ENCODE data around the gene AMN1.
"Not testable (repeated sequence)": the region's sequence is repeated elsewhere in the genome, so short reads cannot be mapped to it uniquely, and the experiment has no call there.

Gene AMN1

GRCh38 chr12:31689921-31690320 is 38.9 kb downstream of the AMN1 start:
- not testable (repeated sequence) for H3K4me3 ChIP-seq (ENCODE audit: low read length); H3K4me1 ChIP-seq (ENCODE audit: insufficient read depth, low read length); H3K9me3 ChIP-seq (ENCODE audit: low read length); H3K27me3 ChIP-seq (ENCODE audit: insufficient read depth, low read length); H2AFZ ChIP-seq (ENCODE audit: low read depth, low read length); H3K36me3 ChIP-seq (ENCODE audit: insufficient read depth, low read length)

- H3K4me3 ChIP-seq (ENCODE audit: low read length): no peak overlapping the region
- H2AFZ ChIP-seq (ENCODE audit: low read depth, low read length): no peak overlapping the region
- H3K4me1 ChIP-seq (ENCODE audit: insufficient read depth, low read length): no peaks in the 10 kb centered on the region
- no peaks in the 10 kb centered on the region for H3K27me3 ChIP-seq (ENCODE audit: insufficient read depth, low read length)
- H3K9me3 ChIP-seq (ENCODE audit: low read length): peaks cover 16% of the 10 kb centered on the region
- peaks cover 3% of the 10 kb centered on the region for H3K36me3 ChIP-seq (ENCODE audit: insufficient read depth, low read length)
Observed at GRCh38 chr12:31687101-31687527, 41.7 kb downstream of the AMN1 start.

DNA sequence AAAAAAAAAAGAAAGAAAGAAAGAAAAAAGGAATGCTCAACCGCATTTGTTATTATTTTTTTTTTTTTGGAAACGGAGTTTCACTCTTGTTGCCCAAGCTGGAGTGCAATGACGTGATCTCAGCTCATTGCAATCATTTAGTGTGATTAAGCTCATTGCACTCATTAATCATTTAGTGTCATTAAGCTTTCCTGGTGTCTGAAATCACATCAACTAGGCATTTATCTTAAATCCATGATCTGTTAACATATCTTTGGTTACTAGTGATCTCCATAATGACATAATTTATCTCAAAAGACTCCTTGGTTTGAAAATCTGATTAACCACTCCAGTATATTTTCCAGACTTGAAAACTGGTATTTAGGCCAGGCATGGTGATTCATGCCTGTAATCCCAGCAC is 43.0 kb downstream of the AMN1 start:
- no peaks in the 10 kb centered on the region for H3K4me1 ChIP-seq (ENCODE audit: insufficient read depth, low read length)

GRCh38 chr12:31682136-31682962 is 46.5 kb downstream of the AMN1 start:
- Histone ChIP-seq H3K4me3 (ENCODE audit: low read length) (no peak overlapping the region), H2AFZ (ENCODE audit: low read depth, low read length) (no peak overlapping the region), H3K27me3 (ENCODE audit: insufficient read depth, low read length) (no peaks in the 10 kb centered on the region), H3K9me3 (ENCODE audit: low read length) (peaks cover 16% of the 10 kb centered on the region), H3K36me3 (ENCODE audit: insufficient read depth, low read length) (no peaks in the 10 kb centered on the region), H3K4me1 (ENCODE audit: insufficient read depth, low read length) (no peaks in the 10 kb centered on the region)

More for the DNA sequence above, 43.0 kb downstream of the AMN1 start:
- Histone ChIP-seq H2AFZ (ENCODE audit: low read depth, low read length) (no peak overlapping the region), H3K9me3 (ENCODE audit: low read length) (peaks cover 16% of the 10 kb centered on the region), H3K36me3 (ENCODE audit: insufficient read depth, low read length) (peaks cover 3% of the 10 kb centered on the region), H3K4me3 (ENCODE audit: low read length) (no peak overlapping the region), H3K27me3 (ENCODE audit: insufficient read depth, low read length) (no peaks in the 10 kb centered on the region)

- H3K9me3 ChIP-seq (ENCODE audit: low read length): peaks cover 1% of the 10 kb centered on the region
- H3K4me3 ChIP-seq (ENCODE audit: low read length): no peak overlapping the region
- no peak overlapping the region for H2AFZ ChIP-seq (ENCODE audit: low read depth, low read length)
- H3K36me3 ChIP-seq (ENCODE audit: insufficient read depth, low read length): no peaks in the 10 kb centered on the region
- H3K27me3 ChIP-seq (ENCODE audit: insufficient read depth, low read length): no peaks in the 10 kb centered on the region
- H3K4me1 ChIP-seq (ENCODE audit: insufficient read depth, low read length): peaks cover 8% of the 10 kb centered on the region
Observed at GRCh38 chr12:31672521-31672920, 56.3 kb downstream of the AMN1 start.

GRCh38 chr12:31669582-31669981 is 59.2 kb downstream of the AMN1 start:
- not testable (repeated sequence) for H3K4me1 ChIP-seq (ENCODE audit: insufficient read depth, low read length); H3K9me3 ChIP-seq (ENCODE audit: low read length); H3K36me3 ChIP-seq (ENCODE audit: insufficient read depth, low read length); H3K4me3 ChIP-seq (ENCODE audit: low read length); H2AFZ ChIP-seq (ENCODE audit: low read depth, low read length); H3K27me3 ChIP-seq (ENCODE audit: insufficient read depth, low read length)

- peaks cover 8% of the 10 kb centered on the region for H3K4me1 ChIP-seq (ENCODE audit: insufficient read depth, low read length)
- no peaks in the 10 kb centered on the region for H3K27me3 ChIP-seq (ENCODE audit: insufficient read depth, low read length)
- H3K9me3 ChIP-seq (ENCODE audit: low read length): peaks cover 1% of the 10 kb centered on the region
- no peaks in the 10 kb centered on the region for H3K36me3 ChIP-seq (ENCODE audit: insufficient read depth, low read length)
- no peak overlapping the region for H2AFZ ChIP-seq (ENCODE audit: low read depth, low read length)
- H3K4me3 ChIP-seq (ENCODE audit: low read length): no peak overlapping the region
Observed at GRCh38 chr12:31669020-31669419, 59.8 kb downstream of the AMN1 start.

GRCh38 chr12:31664038-31664437 is 64.8 kb downstream of the AMN1 start:
- Histone ChIP-seq H3K27me3 (ENCODE audit: insufficient read depth, low read length) (no peaks in the 10 kb centered on the region), H2AFZ (ENCODE audit: low read depth, low read length) (no peak overlapping the region), H3K9me3 (ENCODE audit: low read length) (no peaks in the 10 kb centered on the region), H3K4me1 (ENCODE audit: insufficient read depth, low read length) (peaks cover 5% of the 10 kb centered on the region), H3K4me3 (ENCODE audit: low read length) (no peak overlapping the region), H3K36me3 (ENCODE audit: insufficient read depth, low read length) (no peaks in the 10 kb centered on the region)

- no peak overlapping the region for H3K4me3 ChIP-seq (ENCODE audit: low read length)
- no peaks in the 10 kb centered on the region for H3K9me3 ChIP-seq (ENCODE audit: low read length)
- H3K36me3 ChIP-seq (ENCODE audit: insufficient read depth, low read length): no peaks in the 10 kb centered on the region
- H3K4me1 ChIP-seq (ENCODE audit: insufficient read depth, low read length): peaks cover 6% of the 10 kb centered on the region
- no peaks in the 10 kb centered on the region for H3K27me3 ChIP-seq (ENCODE audit: insufficient read depth, low read length)
- no peak overlapping the region for H2AFZ ChIP-seq (ENCODE audit: low read depth, low read length)
Observed at GRCh38 chr12:31663576-31663975, 65.2 kb downstream of the AMN1 start.

DNA sequence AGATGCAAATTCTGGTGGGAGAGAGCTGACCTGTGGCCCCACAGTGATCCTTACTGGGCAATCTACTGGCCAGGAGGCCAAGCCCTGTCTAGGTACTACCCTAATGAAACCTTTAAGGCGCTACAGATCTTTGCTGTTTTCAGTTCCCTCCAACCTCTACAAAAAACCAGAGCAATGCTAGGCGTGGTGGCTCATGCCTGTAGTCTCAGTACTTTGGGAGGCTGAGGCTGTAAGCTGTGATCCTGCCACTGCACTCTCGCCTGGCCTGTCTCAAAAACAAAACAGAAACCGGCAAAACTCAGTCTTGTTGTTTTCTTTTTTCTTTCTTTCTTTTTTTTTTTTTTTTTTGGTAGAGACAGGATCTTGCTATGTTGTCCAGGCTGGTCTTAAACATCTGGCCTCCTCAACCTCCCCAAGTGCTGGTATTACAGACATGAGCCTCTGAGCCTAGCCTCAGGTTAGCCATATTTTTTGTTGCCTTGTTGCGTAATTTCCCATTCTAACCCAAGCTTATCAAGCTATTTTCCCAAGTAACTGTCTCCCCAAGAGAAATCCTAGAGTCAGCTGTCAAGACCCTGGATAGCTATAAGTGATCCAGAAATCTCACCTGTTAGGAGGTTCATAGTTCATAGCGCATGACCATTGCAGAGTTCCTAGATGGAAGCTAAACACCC is 66.5 kb downstream of the AMN1 start:
- Histone ChIP-seq H2AFZ (ENCODE audit: low read depth, low read length) (no peak overlapping the region), H3K4me3 (ENCODE audit: low read length) (no peak overlapping the region), H3K27me3 (ENCODE audit: insufficient read depth, low read length) (no peaks in the 10 kb centered on the region), H3K9me3 (ENCODE audit: low read length) (no peaks in the 10 kb centered on the region), H3K4me1 (ENCODE audit: insufficient read depth, low read length) (peaks cover 10% of the 10 kb centered on the region), H3K36me3 (ENCODE audit: insufficient read depth, low read length) (no peaks in the 10 kb centered on the region)

DNA sequence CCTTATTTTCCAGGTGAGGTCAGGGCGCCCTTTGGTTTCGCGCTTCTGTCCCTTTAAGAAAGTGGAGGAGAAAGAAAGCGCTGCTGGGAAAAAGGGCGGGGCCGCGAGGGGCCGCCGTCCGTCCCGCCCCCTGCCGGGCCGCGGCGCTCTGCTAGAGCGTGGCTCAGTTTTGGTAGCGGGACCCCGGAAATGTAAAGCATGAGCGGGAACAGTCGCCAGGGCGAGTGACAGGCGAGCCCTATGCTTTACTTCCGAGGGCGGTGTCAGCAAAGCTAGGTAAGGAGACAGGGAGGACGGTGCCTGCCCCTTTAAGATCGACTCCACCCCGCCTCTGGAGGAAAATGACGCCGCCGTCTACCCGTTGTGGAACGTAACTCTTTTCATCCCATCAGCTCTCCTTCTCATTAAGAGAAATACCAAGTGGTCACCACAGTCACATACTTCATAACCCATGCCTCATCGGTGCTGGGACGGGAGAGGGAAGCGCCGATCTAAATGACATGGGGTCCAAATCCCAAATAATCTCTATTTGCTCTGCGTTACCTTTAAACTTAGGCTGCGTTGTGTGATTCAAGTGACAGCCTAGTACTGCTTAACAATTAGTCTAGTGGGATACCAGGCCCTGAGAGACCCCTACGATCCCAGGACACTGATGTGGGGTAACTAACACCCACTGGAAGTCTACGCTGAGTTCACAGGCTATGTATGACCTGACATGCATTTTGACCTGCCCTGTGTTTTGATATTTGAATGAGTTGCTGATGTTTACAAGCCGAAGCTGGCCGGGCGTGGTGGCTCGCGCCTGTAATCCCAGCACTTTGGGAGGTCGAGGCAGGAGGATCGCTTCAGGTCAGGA is 69.5 kb downstream of the AMN1 start, which contains the start of gene ETFBKMT:
ETFBKMT (plus strand) TSS at position 602 of the 856 bp plus-strand sequence. CDS start 2,266 bp downstream, outside the sequence.
- Histone ChIP-seq H3K9me3 (ENCODE audit: low read length) (no peaks in the 10 kb centered on the region), H3K4me3 (ENCODE audit: low read length) (peak within 1 kb of the TSS; percentile 88), H3K4me1 (ENCODE audit: insufficient read depth, low read length) (peaks cover 10% of the 10 kb centered on the region), H3K36me3 (ENCODE audit: insufficient read depth, low read length) (no peaks in the 10 kb centered on the region), H2AFZ (ENCODE audit: low read depth, low read length) (peak within 1 kb of the TSS; percentile 99), H3K27me3 (ENCODE audit: insufficient read depth, low read length) (no peaks in the 10 kb centered on the region)

- Histone ChIP-seq H3K4me3 (ENCODE audit: low read length) (peak overlapping the region; percentile 88), H2AFZ (ENCODE audit: low read depth, low read length) (peak overlapping the region; percentile 99), H3K36me3 (ENCODE audit: insufficient read depth, low read length) (no peaks in the 10 kb centered on the region), H3K4me1 (ENCODE audit: insufficient read depth, low read length) (peaks cover 10% of the 10 kb centered on the region), H3K9me3 (ENCODE audit: low read length) (no peaks in the 10 kb centered on the region), H3K27me3 (ENCODE audit: insufficient read depth, low read length) (no peaks in the 10 kb centered on the region)
Observed at GRCh38 chr12:31658471-31659086, 70.2 kb downstream of the AMN1 start.
